ENCODE measurements around the gene NUDT6. TPM values are rescaled to one million over a fixed set of nuclear protein-coding genes. Genes with fewer than 3 reads are reported as not detected.

NUDT6 gene
- total RNA-seq, 1 experiment from 2014 or later: 4.0 TPM

DNA sequence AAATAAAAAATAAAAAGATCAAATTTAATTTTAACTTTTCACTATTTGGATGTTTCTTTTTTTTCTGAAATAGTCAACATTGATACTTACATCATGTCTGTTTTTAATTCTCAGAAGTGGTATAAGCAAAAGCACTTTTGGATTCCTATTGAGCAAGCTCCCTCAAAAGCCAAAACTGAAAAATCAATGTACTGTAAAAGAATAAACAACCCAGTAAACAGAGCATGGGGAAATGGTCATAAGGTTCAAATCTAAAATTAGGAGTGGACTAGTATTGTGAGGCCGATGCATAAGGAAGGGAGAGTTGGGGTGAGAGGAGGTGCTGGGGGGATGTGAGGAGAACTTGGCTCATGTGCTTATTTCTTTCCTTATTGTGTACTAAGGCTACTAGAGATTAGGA, 37.9 kb downstream of the NUDT6 start:
- H4K8ac ChIP-seq (replicated peaks; ENCODE audit: insufficient read length, low read depth, low read length): no peak overlapping the region
- no peaks in the 10 kb centered on the region; the same call in 1 of the 2 replicates for H3K79me2 ChIP-seq (ENCODE audit: insufficient read depth, low read length)
- no peaks in the 10 kb centered on the region for H3K9me3 ChIP-seq (ENCODE audit: control insufficient read depth, low read depth, low read length)
- Mint-ChIP-seq H3K27ac (peak overlapping the region in 1 of 3 experiments; percentile 81; a peak in 3 of 7 replicates), H3K9me3 (peaks cover 11 to 17% of the 10 kb centered on the region in 2 experiments), H3K36me3 (ENCODE audit: insufficient read depth in 1 of 3, low read depth in 3 of 3) (peaks cover 46 to 79% (median 70%) of the 10 kb centered on the region in 3 experiments), H3K4me3 (no peak overlapping the region), H3K4me1 (0 out of 4 replicates have a peak, but pooled peaks cover under 1 to 2% of the 10 kb centered on the region in 2 experiments), H3K27me3 (ENCODE audit: low read depth) (no peaks in the 10 kb centered on the region)
- no peak overlapping the region for H4K91ac ChIP-seq (ENCODE audit: insufficient read length, low read depth, low read length)
- H3K79me1 ChIP-seq (ENCODE audit: insufficient read depth, low read depth, low read length, poor library complexity, severe bottlenecking): peaks cover 3% of the 10 kb centered on the region
- H3K14ac ChIP-seq (ENCODE audit: insufficient read depth, low read length): no peak overlapping the region
- no peak overlapping the region for H3K56ac ChIP-seq (ENCODE audit: insufficient read length, low read depth, low read length)
- H3K4me2 ChIP-seq (ENCODE audit: insufficient read depth, insufficient read length, low read length): no peak overlapping the region
- no peak overlapping the region for H2BK20ac ChIP-seq (ENCODE audit: low read depth, low read length, poor library complexity, severe bottlenecking)
- WGBS (ENCODE audit: extremely low coverage, insufficient read length, low lambda C conversion rate): no CpG with 5 or more reads among the region's 1 CpG
- H2BK5ac ChIP-seq (ENCODE audit: insufficient read length, low read length): no peak overlapping the region
- H2AFZ ChIP-seq (ENCODE audit: low read length): no peak overlapping the region
- no peaks in the 10 kb centered on the region for H3K4me1 ChIP-seq (ENCODE audit: insufficient read depth, low read length)
- no peak overlapping the region for H3K27ac ChIP-seq (ENCODE audit: insufficient read length, low read depth, low read length)
- H3K27me3 ChIP-seq (ENCODE audit: insufficient read depth, low read length): no peaks in the 10 kb centered on the region
- no peak overlapping the region for H3K23ac ChIP-seq (ENCODE audit: insufficient read length, low read depth, low read length)
- no peak overlapping the region for H2AK5ac ChIP-seq (ENCODE audit: insufficient read length, low read length)
- TF ChIP-seq, protein P1, sequence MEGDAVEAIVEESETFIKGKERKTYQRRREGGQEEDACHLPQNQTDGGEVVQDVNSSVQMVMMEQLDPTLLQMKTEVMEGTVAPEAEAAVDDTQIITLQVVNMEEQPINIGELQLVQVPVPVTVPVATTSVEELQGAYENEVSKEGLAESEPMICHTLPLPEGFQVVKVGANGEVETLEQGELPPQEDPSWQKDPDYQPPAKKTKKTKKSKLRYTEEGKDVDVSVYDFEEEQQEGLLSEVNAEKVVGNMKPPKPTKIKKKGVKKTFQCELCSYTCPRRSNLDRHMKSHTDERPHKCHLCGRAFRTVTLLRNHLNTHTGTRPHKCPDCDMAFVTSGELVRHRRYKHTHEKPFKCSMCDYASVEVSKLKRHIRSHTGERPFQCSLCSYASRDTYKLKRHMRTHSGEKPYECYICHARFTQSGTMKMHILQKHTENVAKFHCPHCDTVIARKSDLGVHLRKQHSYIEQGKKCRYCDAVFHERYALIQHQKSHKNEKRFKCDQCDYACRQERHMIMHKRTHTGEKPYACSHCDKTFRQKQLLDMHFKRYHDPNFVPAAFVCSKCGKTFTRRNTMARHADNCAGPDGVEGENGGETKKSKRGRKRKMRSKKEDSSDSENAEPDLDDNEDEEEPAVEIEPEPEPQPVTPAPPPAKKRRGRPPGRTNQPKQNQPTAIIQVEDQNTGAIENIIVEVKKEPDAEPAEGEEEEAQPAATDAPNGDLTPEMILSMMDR (conservative IDR thresholded peaks at IDR 0.05): no peak
- no peak overlapping the region for H2BK12ac ChIP-seq (ENCODE audit: insufficient read length, low read depth, low read length)
- H3K9ac ChIP-seq (ENCODE audit: extremely low read depth, insufficient read length, low read length): no peak overlapping the region
- H3K18ac ChIP-seq (ENCODE audit: insufficient read length, low read depth, low read length): no peak overlapping the region
- DNase-seq: no peak
- no peak overlapping the region for H2BK15ac ChIP-seq (ENCODE audit: low read depth, low read length)
- H2BK120ac ChIP-seq (ENCODE audit: low read depth, low read length, poor library complexity, severe bottlenecking): no peak overlapping the region
- no peak overlapping the region for H3T11ph ChIP-seq (ENCODE audit: low read length)
- no peak overlapping the region for H4K5ac ChIP-seq (ENCODE audit: insufficient read length, low read depth, low read length)
- no peaks in the 10 kb centered on the region for H4K20me1 ChIP-seq (ENCODE audit: control insufficient read depth, insufficient read depth, insufficient read length)
- no peaks in the 10 kb centered on the region for H3K23me2 ChIP-seq (ENCODE audit: insufficient read length, low read depth, low read length, poor library complexity, severe bottlenecking)
- no peak overlapping the region for H3K4ac ChIP-seq (ENCODE audit: low read depth, low read length)
